Measurements from ENCODE around the gene DNAJC16.

The DNAJC16 gene

DNA sequence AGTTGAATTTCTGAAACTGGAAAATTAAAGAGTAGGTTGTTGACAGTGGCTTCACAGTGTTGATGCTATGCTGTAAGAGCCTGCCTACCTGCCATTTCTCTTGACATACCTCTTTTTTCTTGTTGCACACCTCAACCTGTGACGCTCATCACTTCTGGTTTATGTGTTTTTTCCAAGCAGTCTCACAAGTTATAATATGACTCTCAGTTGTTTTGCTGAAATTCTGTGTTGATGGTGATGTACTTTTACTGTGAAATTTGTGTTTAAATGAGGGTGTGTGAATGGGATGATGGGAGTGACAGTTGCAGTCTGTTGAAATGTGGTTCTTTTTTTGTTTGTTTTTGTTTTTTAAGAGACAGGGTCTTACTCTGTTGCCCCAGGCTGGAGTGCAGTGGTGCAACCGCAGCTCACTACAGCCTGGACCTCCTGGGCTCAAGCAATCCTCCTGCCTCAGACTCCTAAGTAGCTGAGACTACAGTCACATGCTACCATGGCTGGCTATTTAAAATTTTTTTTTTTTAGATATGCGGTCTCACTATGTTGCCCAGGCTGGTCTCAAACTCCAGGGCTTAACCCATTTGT is 97.6 kb downstream of the DNAJC16 start:
- in situ Hi-C loops (cut with HindIII; ENCODE audit: low pct_unique_long_range_greater_than_20kb, low sequenced_read_pairs): no loop called here
- no peak for TF ChIP-seq JUND (IDR thresholded peaks at IDR 0.05; ENCODE audit: low read depth)
- DNase-seq (ENCODE audit: low read depth in 1 of 2, low spot score in 1 of 2): no peak

DNA sequence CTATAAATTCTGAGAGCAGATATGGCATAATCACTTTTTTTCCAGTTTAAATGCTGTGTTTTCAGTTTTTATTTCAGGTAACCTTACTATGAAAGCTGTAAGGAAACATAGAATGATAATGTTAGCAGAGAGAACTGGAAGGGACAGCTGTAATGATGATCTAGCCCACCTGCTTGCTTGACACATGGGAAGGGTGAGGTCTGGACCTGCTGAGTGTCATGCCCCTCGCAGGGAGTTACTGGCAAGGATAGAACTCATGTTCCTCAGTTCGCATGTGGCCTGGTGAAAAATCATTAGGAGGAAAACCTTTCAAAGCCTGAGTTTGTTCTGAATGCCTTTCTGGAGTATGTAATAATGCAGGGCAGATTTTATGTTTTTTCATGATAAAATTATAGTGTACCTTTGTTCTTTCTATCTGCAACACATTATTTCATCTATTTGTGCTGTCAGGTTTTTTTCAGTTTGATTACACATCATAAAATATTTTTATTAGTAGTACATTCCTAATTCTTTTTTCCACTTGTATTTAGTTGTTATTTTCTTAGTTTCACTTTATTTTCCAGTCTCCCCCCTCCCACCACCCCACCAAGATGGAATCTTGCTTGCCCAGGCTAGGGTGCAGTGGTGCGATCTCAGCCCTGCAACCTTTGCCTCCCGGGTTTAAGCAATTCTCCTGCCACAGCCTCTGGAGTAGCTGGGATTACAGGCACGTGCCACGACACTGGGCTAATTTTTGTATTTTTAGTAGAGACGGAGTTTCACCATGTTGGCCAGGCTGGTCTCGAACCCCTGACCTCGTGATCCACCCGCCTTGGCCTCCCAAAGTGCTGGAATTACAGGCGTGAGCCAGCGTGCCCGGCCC is 98.6 kb downstream of the DNAJC16 start:
- no peak for DNase-seq (ENCODE audit: low read depth in 1 of 2, low spot score in 1 of 2)
- in situ Hi-C loops (cut with HindIII; ENCODE audit: low pct_unique_long_range_greater_than_20kb, low sequenced_read_pairs): no loop called here
- TF ChIP-seq JUND (IDR thresholded peaks at IDR 0.05; ENCODE audit: low read depth): no peak

Measured in T47D (cell line).